ENCODE data around the gene TPM3. TPM values are rescaled to one million over a fixed set of nuclear protein-coding genes. Genes with fewer than 3 reads are reported as not detected.
"Not testable (repeated sequence)": the region's sequence is repeated elsewhere in the genome, so short reads cannot be mapped to it uniquely, and the experiment has no call there.

The TPM3 gene
- total RNA-seq: 100 to 1,000 TPM; 287 to 307 TPM
- polyA plus RNA-seq: 1,000 to 10,000 TPM in 1 of 3 donors, 100 to 1,000 TPM in 2; 791 to 1,022 (median 805) TPM
- 352 to 619 (median 497) reads per million in 6 experiments for total RNA-seq

- Mint-ChIP-seq H3K4me3 (no peak within 1 kb of the TSS), H3K27ac (peak within 1 kb of the TSS in 2 of 10 donors; percentile 35 to 56), H3K4me1 (peaks cover 0 to 5% (median 1%) of the 10 kb centered on the region in 4 donors), H3K36me3 (no peaks in the 10 kb centered on the region), H3K27me3 (peaks cover 7 to 22% (median 14%) of the 10 kb centered on the region in 5 donors), H3K9me3 (no peaks in the 10 kb centered on the region)
- POLR2A ChIA-PET: interaction anchor here (0.5 to 1.6 kb wide), 2 partner anchors 27 to 199 kb away, joined by 3 to 4 read pairs; no protein-coding TSS in a partner anchor
- ATAC-seq (no peak), DNase-seq (no peak)
These were observed at the start of gene TPM3 for GRCh38 chr1:154191990-154192461. TPM3 (minus strand) TSS chr1:154192100; CDS start chr1:154192018, 82 bp downstream.

- ATAC-seq (no peak), DNase-seq (no peak)
- Mint-ChIP-seq H3K27me3 (no peaks in the 10 kb centered on the region), H3K36me3 (peaks cover 4 to 97% (median 28%) of the 10 kb centered on the region in 3 donors), H3K27ac (peak overlapping the region; percentile 0 to 90 (median 34)), H3K4me3 (no peak overlapping the region), H3K4me1 (peaks cover 20 to 41% (median 26%) of the 10 kb centered on the region in 4 donors), H3K9me3 (no peaks in the 10 kb centered on the region)
- POLR2A ChIA-PET: no interaction called here
These were observed 48.5 kb upstream of the TPM3 start for GRCh38 chr1:154240294-154240833.

DNA sequence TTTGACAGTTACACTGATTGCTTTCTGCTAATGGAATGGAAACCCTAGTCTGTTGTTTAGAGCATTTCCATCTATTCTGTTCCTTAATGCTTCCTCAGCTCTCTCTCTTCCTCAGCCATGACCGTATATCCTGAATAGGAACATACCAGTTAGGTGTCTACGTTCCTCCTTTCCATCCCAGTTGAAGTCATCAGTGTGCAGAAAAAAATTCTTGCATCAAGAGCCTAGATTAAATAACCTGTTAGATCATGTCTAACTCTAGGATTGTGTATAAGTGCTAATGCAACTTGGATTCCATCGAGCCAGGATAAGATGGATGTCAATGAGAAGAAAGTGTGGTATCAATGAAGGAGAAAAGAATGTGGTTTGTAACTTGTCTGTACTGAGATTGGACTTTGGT is 47.6 kb upstream of the TPM3 start:
- DNase-seq (no peak), ATAC-seq (no peak)
- peaks cover 21 to 42% (median 26%) of the 10 kb centered on the region in 4 donors for H3K4me1 Mint-ChIP-seq
- no peaks in the 10 kb centered on the region for H3K9me3 Mint-ChIP-seq
- H3K36me3 Mint-ChIP-seq: peaks cover 4 to 98% (median 30%) of the 10 kb centered on the region in 3 donors
- no peaks in the 10 kb centered on the region for H3K27me3 Mint-ChIP-seq
- peak overlapping the region in 9 of 10 donors; percentile 5 to 74 (median 39) for H3K27ac Mint-ChIP-seq
- POLR2A ChIA-PET: no interaction called here
- no peak overlapping the region for H3K4me3 Mint-ChIP-seq

GRCh38 chr1:154237880-154238506 is 46.1 kb upstream of the TPM3 start:
- Mint-ChIP-seq H3K36me3 (peaks cover 4 to 96% (median 25%) of the 10 kb centered on the region in 3 donors), H3K4me1 (peaks cover 21 to 44% (median 26%) of the 10 kb centered on the region in 4 donors), H3K27me3 (no peaks in the 10 kb centered on the region), H3K4me3 (no peak overlapping the region), H3K27ac (peak overlapping the region in 8 of 10 donors; percentile 2 to 63 (median 51)), H3K9me3 (no peaks in the 10 kb centered on the region)
- POLR2A ChIA-PET: interaction anchor here (1.0 kb wide), 1 partner anchor 16 kb away, joined by 3 read pairs; no protein-coding TSS in a partner anchor
- no peak for DNase-seq
- ATAC-seq: no peak

GRCh38 chr1:154237435-154237834 is 45.5 kb upstream of the TPM3 start:
- DNase-seq (no peak), ATAC-seq (no peak)
- Mint-ChIP-seq H3K27me3 (no peaks in the 10 kb centered on the region), H3K4me1 (peaks cover 21 to 42% (median 25%) of the 10 kb centered on the region in 4 donors), H3K36me3 (peaks cover 4 to 96% (median 20%) of the 10 kb centered on the region in 3 donors), H3K9me3 (no peaks in the 10 kb centered on the region), H3K27ac (peak overlapping the region in 4 of 10 donors; percentile 3 to 54 (median 51)), H3K4me3 (no peak overlapping the region)
- POLR2A ChIA-PET: no interaction called here

DNA sequence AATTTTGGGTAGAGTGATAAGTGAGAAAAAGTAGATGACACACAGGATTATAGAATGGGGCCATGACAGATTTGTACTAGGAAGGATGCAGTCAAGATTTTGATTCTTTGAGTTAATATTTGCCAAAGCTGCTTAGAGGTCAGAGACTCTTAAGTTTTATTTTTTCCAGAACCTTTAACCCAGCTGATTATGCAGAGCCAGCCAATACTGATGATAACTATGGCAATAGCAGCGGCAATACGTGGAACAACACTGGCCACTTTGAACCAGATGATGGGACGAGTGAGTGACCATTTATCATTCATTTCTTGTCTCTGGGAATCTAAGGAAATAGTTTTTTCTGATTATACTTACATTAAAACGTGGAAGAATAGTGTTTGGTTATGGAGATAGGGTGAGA is 45.0 kb upstream of the TPM3 start:
- Mint-ChIP-seq H3K9me3 (no peaks in the 10 kb centered on the region), H3K36me3 (peaks cover 4 to 96% (median 20%) of the 10 kb centered on the region in 3 donors), H3K4me3 (no peak overlapping the region), H3K4me1 (peaks cover 15 to 39% (median 21%) of the 10 kb centered on the region in 4 donors), H3K27ac (peak overlapping the region in 6 of 10 donors; percentile 12 to 83 (median 67)), H3K27me3 (no peaks in the 10 kb centered on the region)
- no peak for DNase-seq
- no peak for ATAC-seq
- POLR2A ChIA-PET: no interaction called here

DNA sequence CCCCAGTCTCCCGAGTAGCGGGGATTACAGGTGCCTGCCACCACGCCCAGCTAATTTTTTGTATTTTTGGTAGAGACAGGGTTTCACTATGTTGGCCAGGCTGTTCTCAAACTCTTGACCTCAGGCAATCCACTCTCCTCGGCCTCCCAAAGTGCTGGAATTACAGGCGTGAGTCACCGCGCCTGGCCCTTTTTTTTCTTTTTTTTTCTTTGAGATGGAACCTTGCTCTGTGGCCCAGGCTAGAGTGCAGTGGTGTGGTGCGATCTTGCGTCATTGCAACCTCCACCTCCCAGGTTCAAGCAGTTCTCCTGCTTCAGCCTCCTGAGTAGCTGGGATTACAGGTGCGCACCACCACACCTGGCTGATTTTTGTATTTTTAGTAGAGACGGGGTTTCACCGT is 41.2 kb upstream of the TPM3 start:
- H3K4me3 Mint-ChIP-seq, DNase-seq, H3K27me3 Mint-ChIP-seq, ATAC-seq, H3K9me3 Mint-ChIP-seq, POLR2A ChIA-PET: not testable (repeated sequence)
- H3K27ac Mint-ChIP-seq: peak overlapping the region in 4 of 10 donors; percentile 35 to 80 (median 60)
- H3K36me3 Mint-ChIP-seq: peaks cover 0 to 95% (median 9%) of the 10 kb centered on the region in 3 donors
- peaks cover 0 to 19% (median 6%) of the 10 kb centered on the region in 4 donors for H3K4me1 Mint-ChIP-seq

GRCh38 chr1:154231112-154231511 is 39.2 kb upstream of the TPM3 start:
- POLR2A ChIA-PET: interaction anchor here (0.6 kb wide), 1 partner anchor 32 kb away, joined by 3 read pairs; no protein-coding TSS in a partner anchor
- H3K27me3 Mint-ChIP-seq, ATAC-seq, H3K4me3 Mint-ChIP-seq, DNase-seq, H3K9me3 Mint-ChIP-seq: not testable (repeated sequence)
- H3K4me1 Mint-ChIP-seq: peaks cover 12 to 27% (median 13%) of the 10 kb centered on the region in 4 donors
- peaks cover 0 to 95% (median 11%) of the 10 kb centered on the region in 3 donors for H3K36me3 Mint-ChIP-seq
- peak overlapping the region in 1 of 10 donors; percentile 22 for H3K27ac Mint-ChIP-seq

- no peak for ATAC-seq
- Mint-ChIP-seq H3K27me3 (peaks cover 0 to 2% (median 0%) of the 10 kb centered on the region in 5 donors), H3K9me3 (no peaks in the 10 kb centered on the region), H3K36me3 (peaks cover 0 to 60% (median 6%) of the 10 kb centered on the region in 3 donors), H3K27ac (peak overlapping the region in 9 of 10 donors; percentile 7 to 99 (median 60)), H3K4me1 (peaks cover 36 to 65% (median 61%) of the 10 kb centered on the region in 4 donors), H3K4me3 (peak overlapping the region in 2 of 10 donors; percentile 23 to 30)
- POLR2A ChIA-PET: interaction anchor here (0.5 to 0.7 kb wide), 2 partner anchors 28 to 53 kb away, joined by 3 read pairs; no protein-coding TSS in a partner anchor
- DNase-seq: no peak
These were observed 33.5 kb upstream of the TPM3 start for GRCh38 chr1:154225370-154225769.

DNA sequence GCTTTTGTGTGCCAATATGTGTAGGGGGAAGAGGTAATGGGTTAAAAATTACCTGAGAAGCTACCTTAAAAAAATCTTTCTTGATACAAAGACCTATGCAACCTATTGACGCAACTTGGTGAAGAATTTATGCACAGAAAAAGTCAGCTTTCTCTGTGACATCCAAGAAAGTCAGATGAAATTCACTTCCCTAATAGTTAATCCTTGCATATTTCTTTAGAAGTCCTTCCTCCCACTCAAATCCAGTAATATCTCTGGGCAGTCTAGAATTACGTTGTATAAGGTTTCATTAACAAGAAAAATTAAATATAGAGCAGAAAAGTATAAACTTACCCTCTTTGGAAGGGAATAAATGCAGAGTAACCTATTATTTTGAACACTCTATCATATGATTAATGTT is 31.7 kb upstream of the TPM3 start:
- Mint-ChIP-seq H3K27me3 (peaks cover 0 to 2% (median 0%) of the 10 kb centered on the region in 5 donors), H3K4me1 (peaks cover 46 to 80% (median 74%) of the 10 kb centered on the region in 4 donors), H3K4me3 (peak overlapping the region in 7 of 10 donors; percentile 16 to 99 (median 83)), H3K27ac (peak overlapping the region; percentile 13 to 100 (median 100)), H3K36me3 (peaks cover 0 to 53% (median 10%) of the 10 kb centered on the region in 3 donors), H3K9me3 (no peaks in the 10 kb centered on the region)
- DNase-seq (no peak), ATAC-seq (no peak)
- POLR2A ChIA-PET: interaction anchor here (0.5 kb wide), 1 partner anchor 48 kb away, joined by 5 read pairs; no protein-coding TSS in a partner anchor

GRCh38 chr1:154222918-154223317 is 31.0 kb upstream of the TPM3 start:
- peaks cover 0 to 2% (median 0%) of the 10 kb centered on the region in 5 donors for H3K27me3 Mint-ChIP-seq
- H3K4me1 Mint-ChIP-seq: peaks cover 50 to 87% (median 79%) of the 10 kb centered on the region in 4 donors
- ATAC-seq: no peak

GRCh38 chr1:154222518-154222917 is 30.6 kb upstream of the TPM3 start:
- ATAC-seq: no peak
- Mint-ChIP-seq H3K27ac (peak overlapping the region; percentile 95 to 100 (median 100)), H3K4me1 (peaks cover 50 to 91% (median 81%) of the 10 kb centered on the region in 4 donors), H3K27me3 (peaks cover 0 to 2% (median 0%) of the 10 kb centered on the region in 5 donors), H3K36me3 (peaks cover 0 to 53% (median 15%) of the 10 kb centered on the region in 3 donors), H3K9me3 (no peaks in the 10 kb centered on the region), H3K4me3 (peak overlapping the region; percentile 83 to 99 (median 96))
- POLR2A ChIA-PET: no interaction called here
- DNase-seq: no peak

More at GRCh38 chr1:154222918-154223317, 31.0 kb upstream of the TPM3 start:
- peak overlapping the region; percentile 31 to 99 (median 94) for H3K4me3 Mint-ChIP-seq
- DNase-seq: no peak
- no peaks in the 10 kb centered on the region for H3K9me3 Mint-ChIP-seq
- peaks cover 0 to 53% (median 14%) of the 10 kb centered on the region in 3 donors for H3K36me3 Mint-ChIP-seq
- POLR2A ChIA-PET: no interaction called here
- peak overlapping the region; percentile 83 to 100 (median 100) for H3K27ac Mint-ChIP-seq
